Aorta (tissue), 5 donors: ENCODE measurements around the gene CLIP4. TPM values are rescaled to one million over a fixed set of nuclear protein-coding genes. Genes with fewer than 3 reads are reported as not detected.

Experiments
- ATAC-seq: fragments of 200-7000 bp; cut with Tn5 transposase; one replicate; pipeline ENCODE4 v1.9.1; 2022; ENCODE audit warnings: moderate library complexity; ENCODE audit not compliant: low FRiP score
- DNase-seq, 2 donors: peaks; one replicate each; pipeline ENCODE4 v3.0.0-alpha.2; 2020
- H3K27ac ChIP-seq, 2 donors: one replicate each; pipeline ENCODE4 v1.5.1; 2013; ENCODE audit warnings: low read length in 2 of 2, mild to moderate bottlenecking in 2 of 2, moderate library complexity in 2 of 2, control low read depth in 1 of 2, inconsistent platforms in 1 of 2, low read depth in 1 of 2
- H3K27me3 ChIP-seq, 2 donors: one replicate each; pipeline ENCODE4 v1.6.1; 2013; ENCODE audit warnings: control low read depth in 1 of 2, low read length in 1 of 2, mild to moderate bottlenecking in 1 of 2, moderate library complexity in 1 of 2; ENCODE audit not compliant: insufficient read depth in 2 of 2, control insufficient read depth in 1 of 2
- H3K36me3 ChIP-seq, 2 donors: one replicate each; pipeline ENCODE4 v1.6.1; 2013; ENCODE audit warnings: control low read depth in 1 of 2, low read length in 1 of 2, mild to moderate bottlenecking in 1 of 2; ENCODE audit not compliant: insufficient read depth in 2 of 2, control insufficient read depth in 1 of 2
- H3K4me1 ChIP-seq, 2 donors: one replicate each; pipeline ENCODE4 v1.6.1; 2013; ENCODE audit warnings: low read length in 2 of 2, control low read depth in 1 of 2, mild to moderate bottlenecking in 1 of 2, moderate library complexity in 1 of 2; ENCODE audit not compliant: insufficient read depth in 2 of 2, control insufficient read depth in 1 of 2
- H3K4me3 ChIP-seq, 2 donors: one replicate each; pipeline ENCODE4 v1.5.1; 2013; ENCODE audit warnings: low read length in 2 of 2, control low read depth in 1 of 2, mild to moderate bottlenecking in 1 of 2
- H3K9me3 ChIP-seq: one replicate; pipeline ENCODE4 v1.6.1; 2013; ENCODE audit warnings: mild to moderate bottlenecking, low read length; ENCODE audit not compliant: control insufficient read depth
- WGBS, 2 donors: extraction: QIAGEN DNeasy Blood & Tissue Kit; methylation state at CpG; one replicate each; pipeline ENCODE4 v1.1.7; 2013; 5-methylcytosine and 5-hydroxymethylcytosine counted together
- intact Hi-C, 2 donors: fragments of 100-400 bp; cut with DNase I; formaldehyde crosslinking; loops; one replicate each; pipeline versions ENCODE4 v1.14.2 to v1.15.0; 2022
- polyA plus RNA-seq, 2 donors: library from polyadenylated mRNA; stranded (reverse); fragments of 200-250 nt; gene quantifications; one replicate each; pipeline ENCODE4 v1.2.3, GENCODE V29; 2013
- total RNA-seq, 2 donors: library from RNA; stranded (reverse); fragmentation: NEBNext Ultra II Directional; extraction: Animal tissue kit (Norgen Biotek cat#: 25700); gene quantifications; one replicate each; pipeline ENCODE4 v1.2.1, GENCODE V29; 2021
- donor health status: healthy with polysubstance abuse.
- donor health status: Bipolar disorder and iron deficiency.
- donor health status: DM: no; HTN: no; CAD: no.
- donor health status: DM: no; HTN: no; CAD: no.
- donor health status: DM: yes; HTN: yes; CAD: no.

The CLIP4 gene
- total and polyA plus RNA-seq, 4 donors, result 7.6 to 52.3 (median 31.8) TPM

DNA sequence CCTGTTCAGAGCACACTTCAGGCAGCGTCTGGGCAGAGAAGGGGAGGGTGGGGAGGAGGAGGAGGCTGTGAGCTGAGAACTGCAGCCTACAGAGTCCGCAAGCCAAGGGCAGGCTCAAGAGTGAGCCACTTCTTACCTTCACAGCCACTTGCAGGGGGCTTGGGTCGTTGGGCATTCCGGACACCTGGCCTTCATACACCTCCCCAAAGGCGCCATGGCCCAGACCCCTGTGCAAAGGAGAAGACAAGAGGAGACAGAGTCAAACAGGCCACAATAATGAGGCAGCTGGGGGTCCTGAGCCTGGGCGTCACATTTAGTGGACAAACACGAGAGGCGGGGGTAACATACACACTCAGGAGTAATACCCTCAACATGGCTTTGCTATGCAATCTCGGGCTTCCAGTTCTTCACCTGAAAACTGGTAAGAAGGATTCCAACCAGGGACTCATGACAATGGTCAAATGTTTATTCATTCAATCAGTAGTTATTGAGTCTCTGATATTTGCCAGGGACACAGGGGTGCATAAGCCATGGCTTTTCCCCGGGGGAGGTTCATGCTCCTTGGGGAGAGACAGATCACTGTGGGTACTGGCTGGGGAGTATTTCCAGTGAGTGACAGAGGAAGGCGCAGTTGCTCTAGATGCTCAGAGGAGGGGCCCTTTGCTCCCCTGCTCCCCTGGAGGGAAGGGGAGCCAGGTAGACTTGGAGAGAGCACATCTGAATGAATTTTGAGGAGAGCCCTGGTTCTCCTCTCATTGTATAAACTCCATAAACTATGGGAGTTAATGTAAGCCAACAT lies 107.4 kb downstream of the CLIP4 start:
- intact Hi-C loops, result no loop called here
- Histone ChIP-seq H3K27ac (no peak overlapping the region), H3K9me3 (no peaks in the 10 kb centered on the region), H3K27me3 (no peaks in the 10 kb centered on the region), H3K4me1 (no peaks in the 10 kb centered on the region), H3K36me3 (no peaks in the 10 kb centered on the region), H3K4me3 (no peak overlapping the region)
- ATAC-seq (no peak), DNase-seq (no peak)
- 82 to 88% methylated on average over 11 of the region's 11 CpGs for WGBS, 2 donors

- no peak for ATAC-seq
- DNase-seq, result no peak
- no peaks in the 10 kb centered on the region for H3K9me3 ChIP-seq
- no peak overlapping the region for H3K27ac ChIP-seq
- WGBS, 2 donors, result 92% methylated on average over 11 of the region's 11 CpGs
- H3K36me3 ChIP-seq, result no peaks in the 10 kb centered on the region
- intact Hi-C loops, result no loop called here
- H3K4me1 ChIP-seq, result no peaks in the 10 kb centered on the region
- H3K4me3 ChIP-seq, result no peak overlapping the region
- H3K27me3 ChIP-seq, result no peaks in the 10 kb centered on the region
Measured at GRCh38 chr2:29223257-29223656, 108.0 kb downstream of the CLIP4 start.

DNA sequence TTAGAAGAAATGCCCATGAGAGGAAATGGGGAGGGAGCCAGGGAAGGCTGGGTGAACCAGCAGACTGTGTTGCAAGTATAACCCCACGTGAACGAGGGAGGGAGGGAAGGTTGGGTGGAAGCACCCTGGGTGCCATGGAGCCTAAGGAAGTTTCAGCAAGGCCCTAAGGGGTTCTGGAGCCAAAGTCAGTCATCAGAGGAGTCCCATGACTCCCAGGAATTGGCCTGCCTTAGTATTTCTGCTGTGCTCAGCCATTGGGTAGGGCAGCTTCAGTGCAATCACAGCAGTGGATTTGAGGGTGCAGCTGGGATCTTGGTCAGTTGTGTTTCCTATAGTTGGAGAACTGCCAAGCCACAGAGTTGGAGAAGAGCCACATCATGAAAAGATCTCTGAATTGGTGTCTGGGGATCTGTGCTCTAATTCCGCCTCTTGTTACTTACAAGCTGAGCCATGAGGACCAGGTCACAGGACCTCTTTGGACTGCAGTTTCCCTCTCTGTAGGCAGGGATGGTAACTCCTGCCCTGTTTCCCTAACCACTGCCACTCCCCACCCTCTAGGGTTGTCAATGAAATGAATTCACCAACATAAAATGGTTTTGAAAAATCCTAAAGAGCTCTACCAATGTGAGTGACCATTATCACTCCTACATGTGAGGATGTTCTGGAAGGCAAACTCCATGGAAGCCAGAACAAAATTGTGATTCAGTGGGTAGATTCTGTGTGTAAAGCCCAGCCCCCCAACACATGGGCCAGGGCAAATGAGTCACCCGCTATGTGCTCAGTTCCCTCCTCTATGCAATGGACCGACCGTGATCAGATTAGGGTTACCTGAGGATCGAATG lies 108.9 kb downstream of the CLIP4 start:
- no peak overlapping the region for H3K4me3 ChIP-seq
- 65 to 71% methylated on average over 7 of the region's 7 CpGs for WGBS, 2 donors
- DNase-seq, result peak in 1 of 2 donors; percentile 85
- no peaks in the 10 kb centered on the region for H3K9me3 ChIP-seq
- H3K4me1 ChIP-seq, result no peaks in the 10 kb centered on the region
- ATAC-seq, result peak; percentile 40
- intact Hi-C loops, result no loop called here
- H3K27me3 ChIP-seq, result no peaks in the 10 kb centered on the region
- H3K27ac ChIP-seq, result no peak overlapping the region
- no peaks in the 10 kb centered on the region for H3K36me3 ChIP-seq

GRCh38 chr2:29224693-29225551 lies 109.7 kb downstream of the CLIP4 start:
- Histone ChIP-seq H3K27ac (no peak overlapping the region), H3K36me3 (no peaks in the 10 kb centered on the region), H3K4me3 (no peak overlapping the region), H3K27me3 (no peaks in the 10 kb centered on the region), H3K4me1 (no peaks in the 10 kb centered on the region), H3K9me3 (no peaks in the 10 kb centered on the region)
- DNase-seq, result no peak
- intact Hi-C loops, result no loop called here
- ATAC-seq, result no peak
- WGBS, 2 donors, result 74 to 79% methylated on average over 17 of the region's 17 CpGs

- no peak for ATAC-seq
- H3K4me3 ChIP-seq, result no peak overlapping the region
- H3K4me1 ChIP-seq, result no peaks in the 10 kb centered on the region
- WGBS, 2 donors, result 64 to 76% methylated on average over 8 of the region's 8 CpGs
- no peaks in the 10 kb centered on the region for H3K9me3 ChIP-seq
- intact Hi-C loops, result no loop called here
- H3K27me3 ChIP-seq, result no peaks in the 10 kb centered on the region
- no peak overlapping the region for H3K27ac ChIP-seq
- H3K36me3 ChIP-seq, result no peaks in the 10 kb centered on the region
- DNase-seq, result no peak
Measured at GRCh38 chr2:29225814-29226213, 110.6 kb downstream of the CLIP4 start.

GRCh38 chr2:29226375-29226774 lies 111.2 kb downstream of the CLIP4 start:
- ATAC-seq (no peak), DNase-seq (no peak)
- Histone ChIP-seq H3K4me3 (no peak overlapping the region), H3K9me3 (no peaks in the 10 kb centered on the region), H3K27ac (no peak overlapping the region), H3K27me3 (no peaks in the 10 kb centered on the region), H3K36me3 (no peaks in the 10 kb centered on the region), H3K4me1 (no peaks in the 10 kb centered on the region)
- 58 to 81% methylated on average over 3 of the region's 3 CpGs for WGBS, 2 donors
- intact Hi-C loops, result no loop called here

DNA sequence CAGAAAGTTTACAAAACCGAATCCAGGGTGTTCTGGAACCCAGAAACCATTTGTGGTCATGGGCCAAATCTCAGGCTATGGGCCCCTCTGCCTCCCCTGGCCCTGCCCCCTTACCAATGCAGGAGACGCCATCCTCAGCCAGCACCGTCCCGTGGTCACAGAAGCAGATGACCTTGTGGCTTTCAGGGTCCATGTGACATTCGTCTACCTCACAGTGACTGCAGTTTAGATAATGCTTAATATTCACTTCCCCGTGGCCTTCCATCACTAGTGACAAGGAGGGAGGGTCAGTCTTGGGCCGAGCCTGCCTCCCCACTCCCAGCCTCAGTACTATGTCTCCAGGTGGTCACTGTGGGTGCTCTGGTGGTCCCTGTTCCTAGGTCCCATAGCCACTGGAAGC lies 111.6 kb downstream of the CLIP4 start:
- Histone ChIP-seq H3K9me3 (no peaks in the 10 kb centered on the region), H3K4me3 (no peak overlapping the region), H3K27ac (no peak overlapping the region), H3K36me3 (no peaks in the 10 kb centered on the region), H3K4me1 (no peaks in the 10 kb centered on the region), H3K27me3 (no peaks in the 10 kb centered on the region)
- intact Hi-C loops, result no loop called here
- no peak for ATAC-seq
- WGBS, 2 donors, result 57 to 71% methylated on average over 7 of the region's 7 CpGs
- peak in 1 of 2 donors; percentile 62 for DNase-seq

GRCh38 chr2:29227935-29228675 lies 112.9 kb downstream of the CLIP4 start:
- Histone ChIP-seq H3K4me3 (no peak overlapping the region), H3K36me3 (no peaks in the 10 kb centered on the region), H3K4me1 (no peaks in the 10 kb centered on the region), H3K9me3 (no peaks in the 10 kb centered on the region), H3K27ac (no peak overlapping the region), H3K27me3 (peaks cover 0 to 1% of the 10 kb centered on the region in 2 donors)
- no peak for ATAC-seq
- intact Hi-C loops, result no loop called here
- WGBS, 2 donors, result 47 to 50% methylated on average over 15 of the region's 15 CpGs
- DNase-seq, result peak in 1 of 2 donors; percentile 66
